AG04449 (cell line): ENCODE data around the gene MMP11.

Experiments used
- CTCF ChIA-PET: fragments of 350-600 bp; formaldehyde crosslinking; extraction: SDS; loops from one replicate; lab custom pipeline; 2021; ENCODE audit warnings: antibody characterized with exemption; lab: Yijun Ruan, JAX
- POLR2A ChIA-PET: fragments of 400-600, 350-600 bp; formaldehyde crosslinking; extraction: SDS; loops from one replicate; lab custom pipeline; 2020; ENCODE audit warnings: antibody characterized with exemption, inconsistent platforms; lab: Yijun Ruan, JAX
- DNase-seq: peaks from one replicate; pipeline ENCODE4 v3.0.0-alpha.2; 2010; ENCODE audit warnings: low read depth, low spot score
- H3K4me3 ChIP-seq: 2 replicates; pipeline ENCODE4 v1.5.1; 2011; ENCODE audit warnings: low read depth, mild to moderate bottlenecking, control low read depth, low read length
- TF ChIP-seq, protein P1 (sequence below): IDR thresholded peaks from one replicate; pipeline ENCODE4 v1.5.1; 2011; ENCODE audit warnings: mild to moderate bottlenecking, moderate library complexity, low read length, control low read depth, inconsistent platforms; ENCODE audit not compliant: insufficient read depth; ENCODE audit errors: missing control alignments

Gene MMP11

DNA sequence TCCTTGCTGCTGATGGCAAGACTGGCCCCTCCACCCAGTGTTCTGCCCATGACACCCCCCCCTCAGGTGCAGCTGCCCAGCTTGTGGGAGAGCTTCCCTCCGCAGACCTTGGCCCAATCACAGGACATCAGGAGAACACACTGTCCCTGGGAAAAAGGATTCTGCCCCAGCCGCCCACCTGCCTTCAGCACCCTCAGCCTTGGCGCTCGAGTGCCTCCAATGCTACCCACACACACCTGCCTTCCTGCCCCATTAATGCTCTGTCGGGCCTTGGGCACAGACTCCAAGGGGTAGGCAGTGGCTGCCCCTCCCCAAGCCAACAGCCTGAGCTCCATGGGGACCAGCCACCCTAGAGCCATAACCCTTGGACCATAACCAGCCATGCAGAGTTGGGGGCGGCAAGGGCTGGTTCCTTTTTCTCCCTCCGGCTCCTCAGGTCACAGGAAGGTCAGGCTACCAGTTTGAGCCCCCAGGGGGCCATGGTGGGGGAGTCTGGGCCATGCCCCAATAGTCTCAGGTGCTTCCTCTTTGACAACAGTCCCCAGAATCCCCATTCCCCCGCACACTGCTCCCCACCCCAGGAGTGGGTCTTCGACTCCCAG lies 20.5 kb upstream of the MMP11 start:
- POLR2A ChIA-PET, result no interaction called here
- no peak for DNase-seq
- no peak overlapping the region for H3K4me3 ChIP-seq
- CTCF ChIA-PET, result no interaction called here
- TF ChIP-seq, protein P1, sequence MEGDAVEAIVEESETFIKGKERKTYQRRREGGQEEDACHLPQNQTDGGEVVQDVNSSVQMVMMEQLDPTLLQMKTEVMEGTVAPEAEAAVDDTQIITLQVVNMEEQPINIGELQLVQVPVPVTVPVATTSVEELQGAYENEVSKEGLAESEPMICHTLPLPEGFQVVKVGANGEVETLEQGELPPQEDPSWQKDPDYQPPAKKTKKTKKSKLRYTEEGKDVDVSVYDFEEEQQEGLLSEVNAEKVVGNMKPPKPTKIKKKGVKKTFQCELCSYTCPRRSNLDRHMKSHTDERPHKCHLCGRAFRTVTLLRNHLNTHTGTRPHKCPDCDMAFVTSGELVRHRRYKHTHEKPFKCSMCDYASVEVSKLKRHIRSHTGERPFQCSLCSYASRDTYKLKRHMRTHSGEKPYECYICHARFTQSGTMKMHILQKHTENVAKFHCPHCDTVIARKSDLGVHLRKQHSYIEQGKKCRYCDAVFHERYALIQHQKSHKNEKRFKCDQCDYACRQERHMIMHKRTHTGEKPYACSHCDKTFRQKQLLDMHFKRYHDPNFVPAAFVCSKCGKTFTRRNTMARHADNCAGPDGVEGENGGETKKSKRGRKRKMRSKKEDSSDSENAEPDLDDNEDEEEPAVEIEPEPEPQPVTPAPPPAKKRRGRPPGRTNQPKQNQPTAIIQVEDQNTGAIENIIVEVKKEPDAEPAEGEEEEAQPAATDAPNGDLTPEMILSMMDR, result no peak

DNA sequence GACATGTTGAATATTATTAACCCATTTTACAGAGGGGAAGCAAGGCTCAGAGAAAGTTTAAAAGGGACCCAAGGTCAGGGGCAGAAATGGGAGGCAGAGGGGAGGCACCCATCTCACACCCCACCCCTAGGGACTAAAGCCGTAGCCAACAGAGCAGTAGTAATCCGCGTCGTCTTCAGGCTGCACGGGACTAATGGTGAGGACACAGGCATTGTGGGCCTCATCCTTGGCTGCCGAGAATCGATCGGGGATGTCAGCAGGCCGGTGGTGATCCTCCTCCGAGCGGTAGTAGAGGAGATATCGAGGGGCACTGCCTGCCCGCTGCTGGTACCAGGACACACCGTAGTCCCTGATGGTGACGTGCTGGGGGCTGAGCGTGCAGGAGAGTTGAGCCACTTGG lies 19.9 kb upstream of the MMP11 start:
- POLR2A ChIA-PET, result no interaction called here
- H3K4me3 ChIP-seq, result no peak overlapping the region
- CTCF ChIA-PET, result interaction anchor here (0.8 kb wide), 1 partner anchor 10 kb away, joined by 4 read pairs; the partner anchor contains the start of gene C22orf15
- TF ChIP-seq, protein P1, result no peak
- DNase-seq, result no peak

DNA sequence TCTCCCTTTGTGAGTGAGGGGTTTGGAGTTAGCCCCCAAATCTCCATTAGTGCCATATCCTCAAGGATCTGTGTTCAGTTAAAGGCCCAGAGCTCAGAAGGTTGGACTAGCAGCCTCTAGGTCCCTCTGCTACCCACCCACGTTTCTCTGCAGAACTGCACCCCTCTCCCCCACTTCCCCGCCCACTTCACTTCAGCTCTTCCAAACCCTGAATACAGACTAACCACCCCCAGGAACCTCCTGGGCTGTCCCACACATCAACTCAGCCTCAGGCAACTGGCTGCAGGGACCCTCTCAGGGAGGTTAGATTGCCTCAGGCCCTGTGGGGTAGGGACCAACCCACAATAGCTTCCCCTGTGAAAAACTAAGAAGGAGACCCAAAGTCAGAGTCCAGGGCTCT lies 19.3 kb upstream of the MMP11 start:
- no peak overlapping the region for H3K4me3 ChIP-seq
- TF ChIP-seq, protein P1, result no peak
- ChIA-PET POLR2A (no interaction called here), CTCF (interaction anchor here (0.8 kb wide), 1 partner anchor 9 kb away, joined by 4 read pairs; the partner anchor contains the start of gene C22orf15)
- no peak for DNase-seq

DNA sequence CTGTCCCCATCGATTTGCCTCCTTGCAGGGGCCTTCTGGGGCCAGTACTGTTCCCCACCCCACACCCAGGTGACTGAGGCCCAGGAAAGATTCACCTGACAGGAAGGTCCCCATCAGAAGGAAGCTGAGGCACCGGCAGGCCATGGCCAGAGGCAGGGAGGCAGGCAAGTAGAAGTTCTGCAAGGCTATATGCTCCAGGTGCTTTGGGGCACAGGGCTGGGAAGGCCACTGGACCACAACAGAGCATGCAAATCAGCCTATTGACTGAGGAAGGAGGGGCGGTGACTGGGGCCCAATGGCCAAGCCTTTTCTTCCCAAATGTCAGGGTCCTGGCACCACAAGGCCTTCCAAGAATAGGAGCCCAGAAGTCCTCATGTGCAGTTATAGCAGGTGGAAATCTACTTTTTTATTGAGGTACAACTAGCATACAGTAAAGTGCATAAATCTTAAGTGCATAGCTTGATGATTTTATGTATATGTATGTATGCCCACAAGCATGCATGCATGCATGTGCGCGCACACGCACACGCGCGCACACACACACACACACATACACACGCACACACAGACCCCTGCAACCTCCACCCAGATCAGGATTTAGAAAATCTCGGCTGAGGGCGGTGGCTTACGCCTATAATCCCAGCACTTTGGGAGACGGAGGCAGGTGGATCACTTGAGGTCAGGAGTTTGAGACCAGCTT lies 18.3 kb upstream of the MMP11 start, which contains the start of gene VPREB3:
Gene VPREB3 (minus strand): TSS at position 206 of the 700 bp plus-strand sequence. CDS start 62 bp downstream, at position 144.
- TF ChIP-seq, protein P1, result no peak
- ChIA-PET POLR2A (interaction anchor here (0.5 kb wide), 1 partner anchor 22 kb away, joined by 3 read pairs; no protein-coding TSS in a partner anchor), CTCF (interaction anchor here (2.0 kb wide), 1 partner anchor 28 kb away, joined by 5 read pairs; no protein-coding TSS in a partner anchor)
- DNase-seq, result no peak
- H3K4me3 ChIP-seq, result no peak within 1 kb of the TSS

DNA sequence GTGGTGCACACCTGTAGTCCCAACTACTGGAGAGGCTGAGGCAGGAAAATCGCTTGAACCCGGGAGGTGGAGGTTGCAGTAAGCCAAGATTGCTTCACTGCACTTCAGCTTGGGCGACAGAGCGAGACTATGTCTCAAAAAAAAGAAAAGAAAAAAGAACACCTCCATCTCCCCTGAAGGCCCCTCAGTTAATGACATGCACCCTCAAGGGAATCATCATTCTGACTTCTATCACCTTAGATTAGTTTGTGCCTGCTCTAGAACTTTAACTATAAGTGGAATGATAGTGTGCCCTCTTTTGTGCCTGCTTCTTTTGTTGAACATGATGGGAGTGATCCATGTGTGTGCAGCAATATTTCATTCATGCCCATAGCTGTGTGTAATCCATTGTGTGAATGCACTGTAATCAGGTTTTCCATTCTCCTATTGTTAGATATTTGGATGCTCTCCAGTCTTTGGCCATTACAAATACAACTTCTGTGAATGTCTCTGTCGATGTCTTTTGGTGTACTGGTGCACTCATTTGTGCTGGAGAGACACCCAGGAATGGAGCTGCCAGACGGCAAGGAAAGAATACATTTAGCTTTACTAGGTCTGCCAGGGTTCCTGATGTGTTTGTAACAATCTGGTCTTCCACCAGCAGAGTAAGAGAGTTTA lies 17.5 kb upstream of the MMP11 start:
- no peak for DNase-seq
- POLR2A ChIA-PET, result interaction anchor here (0.5 kb wide), 1 partner anchor 23 kb away, joined by 3 read pairs; no protein-coding TSS in a partner anchor
- CTCF ChIA-PET, result interaction anchor here (0.8 to 2.0 kb wide), 3 partner anchors 11 to 27 kb away, joined by 4 to 5 read pairs (median 4); no protein-coding TSS in a partner anchor
- TF ChIP-seq, protein P1, result no peak
- no peak overlapping the region for H3K4me3 ChIP-seq
